ENCODE data around the gene INPP5K.

DNA sequence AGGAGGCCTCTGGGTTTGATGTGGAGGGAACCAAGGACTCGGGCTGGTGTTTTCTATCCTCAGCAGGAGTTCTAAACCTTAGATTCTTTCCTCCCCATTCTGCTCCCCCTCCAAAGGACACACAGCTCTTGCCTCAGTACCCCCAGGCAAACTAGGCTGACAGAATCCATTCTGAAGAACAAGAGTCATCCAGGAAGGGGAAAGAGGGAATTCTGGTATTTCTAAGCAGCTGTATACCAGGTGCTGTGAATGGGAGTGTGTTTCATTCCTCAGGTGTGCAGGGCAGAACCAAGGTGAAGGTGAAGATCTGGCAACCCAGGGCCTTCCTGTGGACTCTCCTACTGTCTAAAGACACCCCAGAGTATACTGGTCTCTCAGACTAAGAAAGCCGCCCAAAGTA lies 4.1 kb downstream of the INPP5K start:
- TF ChIP-seq, protein P1, sequence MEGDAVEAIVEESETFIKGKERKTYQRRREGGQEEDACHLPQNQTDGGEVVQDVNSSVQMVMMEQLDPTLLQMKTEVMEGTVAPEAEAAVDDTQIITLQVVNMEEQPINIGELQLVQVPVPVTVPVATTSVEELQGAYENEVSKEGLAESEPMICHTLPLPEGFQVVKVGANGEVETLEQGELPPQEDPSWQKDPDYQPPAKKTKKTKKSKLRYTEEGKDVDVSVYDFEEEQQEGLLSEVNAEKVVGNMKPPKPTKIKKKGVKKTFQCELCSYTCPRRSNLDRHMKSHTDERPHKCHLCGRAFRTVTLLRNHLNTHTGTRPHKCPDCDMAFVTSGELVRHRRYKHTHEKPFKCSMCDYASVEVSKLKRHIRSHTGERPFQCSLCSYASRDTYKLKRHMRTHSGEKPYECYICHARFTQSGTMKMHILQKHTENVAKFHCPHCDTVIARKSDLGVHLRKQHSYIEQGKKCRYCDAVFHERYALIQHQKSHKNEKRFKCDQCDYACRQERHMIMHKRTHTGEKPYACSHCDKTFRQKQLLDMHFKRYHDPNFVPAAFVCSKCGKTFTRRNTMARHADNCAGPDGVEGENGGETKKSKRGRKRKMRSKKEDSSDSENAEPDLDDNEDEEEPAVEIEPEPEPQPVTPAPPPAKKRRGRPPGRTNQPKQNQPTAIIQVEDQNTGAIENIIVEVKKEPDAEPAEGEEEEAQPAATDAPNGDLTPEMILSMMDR (IDR thresholded peaks at IDR 0.05), result no peak
- TF ChIP-seq POLR2A (IDR thresholded peaks at IDR 0.05), result no peak
